IgD-negative memory B cell (primary cell): ENCODE measurements around the gene NMRK2. TPM values are rescaled to one million over a fixed set of nuclear protein-coding genes. Genes with fewer than 3 reads are reported as not detected.

Source experiments
- polyA plus RNA-seq: library from polyadenylated mRNA; unstranded; fragments of 300-500 nt; fragmentation: Illumina TruSeq; gene quantifications from one replicate; pipeline ENCODE4 v1.2.3, GENCODE V29; 2021

The NMRK2 gene
- polyA plus RNA-seq, 1 donor from 2014 or later = not detected

Other genes starting within 250 kb of the NMRK2 start
- gene PIP5K1C, start 232.6 kb upstream of the NMRK2 start, polyA plus RNA-seq = 11.5 TPM
- 4.9 TPM for gene TJP3, start 224.7 kb upstream of the NMRK2 start, polyA plus RNA-seq
- gene APBA3, start 171.4 kb upstream of the NMRK2 start, polyA plus RNA-seq = 36.9 TPM
- 138 TPM for gene MRPL54, start 170.4 kb upstream of the NMRK2 start, polyA plus RNA-seq
- not detected for gene RAX2, start 160.8 kb upstream of the NMRK2 start, polyA plus RNA-seq
- gene MATK, start 146.7 kb upstream of the NMRK2 start, polyA plus RNA-seq = 5.9 TPM
- gene ZFR2, start 64.0 kb upstream of the NMRK2 start, polyA plus RNA-seq = 0.38 TPM
- not detected for gene ATCAY, start 52.4 kb upstream of the NMRK2 start, polyA plus RNA-seq
- gene DAPK3, start 38.0 kb downstream of the NMRK2 start, polyA plus RNA-seq = 34.7 TPM
- 1,056 TPM for gene EEF2, start 52.4 kb downstream of the NMRK2 start, polyA plus RNA-seq
- gene PIAS4, start 74.7 kb downstream of the NMRK2 start, polyA plus RNA-seq = 8.9 TPM
- gene ZBTB7A, start 133.8 kb downstream of the NMRK2 start, polyA plus RNA-seq = 75.7 TPM
- 69.1 TPM for gene MAP2K2, start 191.1 kb downstream of the NMRK2 start, polyA plus RNA-seq
- not detected for gene CREB3L3, start 220.6 kb downstream of the NMRK2 start, polyA plus RNA-seq
- 4.8 TPM for gene SIRT6, start 249.5 kb downstream of the NMRK2 start, polyA plus RNA-seq
- not detected for gene ANKRD24, start 249.6 kb downstream of the NMRK2 start, polyA plus RNA-seq